A549 (cell line): Measurements from ENCODE around the gene SLIRP. TPM values are rescaled to one million over a fixed set of nuclear protein-coding genes. Genes with fewer than 3 reads are reported as not detected.
A peak's percentile ranks its signal among the peaks of the same experiment; 100 is the strongest.

Experiments used
- ATAC-seq, 2 experiments: fragments of 200-7000 bp in 1 of 2; fragments of >200 bp in 1 of 2; cut with Nextera tagmentation in 1 of 2; cut with Tn5 transposase in 1 of 2; 3 replicates each; pipeline versions ENCODE4 v1.8.0 to v1.9.1; 2018 to 2020; ENCODE audit warnings: mild to moderate bottlenecking in 1 of 2, moderate library complexity in 1 of 2
- CTCF ChIA-PET: fragments of 300-600 bp; sonication (Branson Sonifier 250); formaldehyde crosslinking; extraction: SDS; loops from one replicate; lab custom pipeline; 2021; ENCODE audit warnings: antibody characterized with exemption, inconsistent platforms; lab: Yijun Ruan, JAX
- POLR2A ChIA-PET: fragments of 350-600 bp; formaldehyde crosslinking; extraction: SDS; loops from one replicate; lab custom pipeline; 2021; ENCODE audit warnings: antibody characterized with exemption, inconsistent platforms; lab: Yijun Ruan, JAX
- DNase-seq, 2 experiments: peaks; one replicate each; pipeline versions ENCODE4 v3.0.0 to v3.0.0-alpha.2; 2011 to 2016; ENCODE audit warnings: low read depth in 1 of 2, low spot score in 1 of 2
- FAIRE-seq: peaks from 2 replicates; lab custom pipeline; 2011; peaks lifted over from hg19 to GRCh38; lab: Jason Lieb, UNC
- H3K27ac ChIP-seq, 2 experiments: fragments of >200 bp; sonication (Bioruptor Twin); formaldehyde crosslinking; 3 replicates each; pipeline ENCODE4 v1.5.1; 2016 to 2017
- H3K4me1 ChIP-seq: fragments of >200 bp; sonication (Bioruptor Twin); formaldehyde crosslinking; 3 replicates; pipeline ENCODE4 v1.6.1; 2016
- H3K4me2 ChIP-seq: fragments of >200 bp; sonication (Bioruptor Twin); formaldehyde crosslinking; 3 replicates; pipeline ENCODE4 v1.6.1; 2016
- H3K4me3 ChIP-seq: fragments of >200 bp; sonication (Bioruptor Twin); formaldehyde crosslinking; 3 replicates; pipeline ENCODE4 v1.5.1; 2016
- H3K9me3 ChIP-seq: fragments of >200 bp; sonication (Bioruptor Twin); formaldehyde crosslinking; 3 replicates; pipeline ENCODE4 v1.6.1; 2016
- ATOH8 ChIP-seq: fragments of 250-450 bp; sonication (Bioruptor Pico); IDR thresholded peaks from 2 replicates; pipeline ENCODE4 v1.5.0; 2020; ENCODE audit warnings: low read depth, mild to moderate bottlenecking, moderate library complexity
- CBX2 ChIP-seq: fragments of 200-600 bp; sonication (generic); IDR thresholded peaks from 2 replicates; pipeline ENCODE4 v1.6.1; 2016; ENCODE audit warnings: low read depth, mild to moderate bottlenecking, borderline replicate concordance
- CBX8 ChIP-seq: fragments of 200-600 bp; sonication (generic); IDR thresholded peaks from 2 replicates; pipeline ENCODE4 v1.6.1; 2016
- EHF ChIP-seq: fragments of 250-450 bp; sonication (Bioruptor Pico); IDR thresholded peaks from 2 replicates; pipeline ENCODE4 v1.5.0; 2020; ENCODE audit warnings: mild to moderate bottlenecking
- EHMT2 ChIP-seq: fragments of 200-600 bp; sonication (generic); IDR thresholded peaks from 2 replicates; pipeline ENCODE4 v1.6.1; 2016; ENCODE audit warnings: antibody characterized with exemption, low read depth, mild to moderate bottlenecking, moderate library complexity
- ELK1 ChIP-seq: fragments of 150-350 bp; IDR thresholded peaks from 2 replicates; pipeline ENCODE4 v1.6.1; 2014; ENCODE audit warnings: low read depth, mild to moderate bottlenecking, low read length
- EP300 ChIP-seq, 2 experiments: fragments of >200 bp; sonication (Bioruptor Twin); formaldehyde crosslinking; IDR thresholded peaks; 2 replicates in 1 of 2; 3 replicates in 1 of 2; pipeline ENCODE4 v1.6.1; 2016 to 2017
- FOSB ChIP-seq: fragments of 250-450 bp; sonication (Bioruptor Pico); IDR thresholded peaks from 2 replicates; pipeline ENCODE4 v1.5.0; 2020; ENCODE audit warnings: mild to moderate bottlenecking, moderate library complexity
- HOXA7 ChIP-seq: fragments of 250-450 bp; sonication (Bioruptor Pico); IDR thresholded peaks from 2 replicates; pipeline ENCODE4 v1.5.0; 2020; ENCODE audit warnings: mild to moderate bottlenecking, moderate library complexity
- HOXB5 ChIP-seq: fragments of 250-450 bp; sonication (Bioruptor Pico); IDR thresholded peaks from 2 replicates; pipeline ENCODE4 v1.5.0; 2020; ENCODE audit warnings: mild to moderate bottlenecking, moderate library complexity
- JUN ChIP-seq, 2 experiments: fragments of >200 bp; sonication (Bioruptor Twin); formaldehyde crosslinking; IDR thresholded peaks; 2 replicates in 1 of 2; 3 replicates in 1 of 2; pipeline ENCODE4 v1.6.1; 2016 to 2017
- JUNB ChIP-seq: fragments of >200 bp; sonication (Bioruptor Twin); formaldehyde crosslinking; IDR thresholded peaks from 2 replicates; pipeline ENCODE4 v1.6.1; 2016
- KDM1A ChIP-seq: fragments of 200-600 bp; sonication (generic); IDR thresholded peaks from 2 replicates; pipeline ENCODE4 v1.6.1; 2016; ENCODE audit warnings: low read depth, mild to moderate bottlenecking
- MYC ChIP-seq: IDR thresholded peaks from 2 replicates; pipeline ENCODE4 v1.6.1; 2012; ENCODE audit warnings: mild to moderate bottlenecking, inconsistent platforms, low read length, improper control_type of control experiment, borderline replicate concordance
- NFE2L2 ChIP-seq: fragments of 150-350 bp; conservative IDR thresholded peaks from 2 replicates; pipeline ENCODE4 v1.6.1; 2014; ENCODE audit warnings: low read length
- NPAS2 ChIP-seq: fragments of 250-450 bp; sonication (Bioruptor Pico); IDR thresholded peaks from 2 replicates; pipeline ENCODE4 v1.8.0; 2022; ENCODE audit warnings: mild to moderate bottlenecking, moderate library complexity, borderline replicate concordance
- PHF8 ChIP-seq: fragments of 200-600 bp; sonication (generic); IDR thresholded peaks from 2 replicates; pipeline ENCODE4 v1.6.1; 2016; ENCODE audit warnings: low read depth, mild to moderate bottlenecking, antibody characterized with exemption, moderate library complexity, borderline replicate concordance
- POLR2A ChIP-seq: IDR thresholded peaks from 2 replicates; pipeline ENCODE4 v1.6.1; 2012; ENCODE audit warnings: mild to moderate bottlenecking, low read length
- RAD21 ChIP-seq, 2 experiments: fragments of >200 bp in 1 of 2; sonication (Bioruptor Twin) in 1 of 2; formaldehyde crosslinking in 1 of 2; IDR thresholded peaks in 1 of 2; conservative IDR thresholded peaks in 1 of 2; 2 replicates in 1 of 2; 3 replicates in 1 of 2; pipeline ENCODE4 v1.6.1; 2012 to 2018; ENCODE audit warnings: inconsistent platforms in 1 of 2
- RCOR1 ChIP-seq: fragments of 150-350 bp; IDR thresholded peaks from 2 replicates; pipeline ENCODE4 v1.6.1; 2014; ENCODE audit warnings: antibody characterized with exemption, low read length, low read depth
- REST ChIP-seq: fragments of 200-600 bp; sonication (generic); IDR thresholded peaks from 2 replicates; pipeline ENCODE4 v1.6.1; 2016; ENCODE audit warnings: antibody characterized with exemption, mild to moderate bottlenecking, moderate library complexity
- RNF2 ChIP-seq: fragments of 200-600 bp; sonication (generic); IDR thresholded peaks from 2 replicates; pipeline ENCODE4 v1.6.1; 2016; ENCODE audit warnings: low read depth, mild to moderate bottlenecking, antibody characterized with exemption, moderate library complexity, borderline replicate concordance
- SMC3 ChIP-seq: fragments of >200 bp; sonication (Bioruptor Twin); formaldehyde crosslinking; IDR thresholded peaks from 3 replicates; pipeline ENCODE4 v1.6.1; 2018; ENCODE audit warnings: inconsistent platforms
- WGBS: methylation state at CpG from one replicate; pipeline ENCODE4 v1.1.6; 2017; ENCODE audit errors: missing lambda C conversion rate; 5-methylcytosine and 5-hydroxymethylcytosine counted together
- polyA plus RNA-seq, 4 experiments: library from polyadenylated mRNA; depleted of rRNA in 3 of 4; stranded (reverse); fragments of >200 nt; fragmentation: RNase III in 1 of 4; extraction: RNeasy Plus Mini Kit Qiagen cat#74134 plus additional on column Dnase treatment in 1 of 4; gene quantifications; 2 replicates in 3 of 4; 3 replicates in 1 of 4; pipeline ENCODE4 v1.2.3, GENCODE V29; 2011 to 2017
- TF ChIP-seq, protein P1 (sequence below): fragments of 250-450 bp; sonication (Bioruptor Pico); IDR thresholded peaks from 2 replicates; pipeline ENCODE4 v1.5.0; 2021; ENCODE audit warnings: mild to moderate bottlenecking, moderate library complexity, borderline replicate concordance

Gene SLIRP
- polyA plus RNA-seq, 2 of the 4 experiments (the other 2 are of a cell fraction) = 492 to 623 TPM

DNA sequence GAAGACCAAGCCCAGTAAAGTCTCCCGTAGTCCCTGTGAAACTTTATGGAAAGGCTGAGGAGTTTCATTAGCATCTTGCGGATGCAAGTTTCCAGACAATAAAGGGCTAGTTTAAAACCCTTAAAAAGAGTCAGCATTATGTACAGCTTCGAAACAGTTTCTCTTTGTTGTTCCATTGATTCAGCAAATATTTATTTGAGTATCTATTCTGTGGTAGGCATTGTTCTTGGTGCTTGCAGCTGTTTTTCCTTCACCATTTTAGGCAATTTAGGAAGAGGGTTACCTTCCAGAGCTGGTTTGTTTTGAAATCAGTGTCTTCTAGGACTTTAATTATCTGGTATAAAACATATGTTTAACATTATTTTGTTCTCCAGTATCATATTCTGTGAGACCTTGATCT lies 1.5 kb downstream of the SLIRP start:
- no peak for TF ChIP-seq EHF (CRISPR knock-in tag)
- TF ChIP-seq SMC3 = no peak
- no peak for TF ChIP-seq EP300 (IDR thresholded peaks at IDR 0.05)
- TF ChIP-seq FOSB (CRISPR knock-in tag) = no peak
- no peak for TF ChIP-seq NPAS2 (CRISPR knock-in tag)
- TF ChIP-seq REST = no peak
- TF ChIP-seq, protein P1, sequence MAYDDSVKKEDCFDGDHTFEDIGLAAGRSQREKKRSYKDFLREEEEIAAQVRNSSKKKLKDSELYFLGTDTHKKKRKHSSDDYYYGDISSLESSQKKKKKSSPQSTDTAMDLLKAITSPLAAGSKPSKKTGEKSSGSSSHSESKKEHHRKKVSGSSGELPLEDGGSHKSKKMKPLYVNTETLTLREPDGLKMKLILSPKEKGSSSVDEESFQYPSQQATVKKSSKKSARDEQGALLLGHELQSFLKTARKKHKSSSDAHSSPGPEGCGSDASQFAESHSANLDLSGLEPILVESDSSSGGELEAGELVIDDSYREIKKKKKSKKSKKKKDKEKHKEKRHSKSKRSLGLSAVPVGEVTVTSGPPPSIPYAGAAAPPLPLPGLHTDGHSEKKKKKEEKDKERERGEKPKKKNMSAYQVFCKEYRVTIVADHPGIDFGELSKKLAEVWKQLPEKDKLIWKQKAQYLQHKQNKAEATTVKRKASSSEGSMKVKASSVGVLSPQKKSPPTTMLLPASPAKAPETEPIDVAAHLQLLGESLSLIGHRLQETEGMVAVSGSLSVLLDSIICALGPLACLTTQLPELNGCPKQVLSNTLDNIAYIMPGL = no peak
- TF ChIP-seq HOXA7 = no peak
- no peak for TF ChIP-seq MYC
- TF ChIP-seq CBX2 = no peak
- no peak for TF ChIP-seq CBX8
- no peak for TF ChIP-seq JUN (IDR thresholded peaks at IDR 0.05)
- no peak for TF ChIP-seq KDM1A
- no peak for TF ChIP-seq RNF2
- no peak for TF ChIP-seq RAD21 (conservative IDR thresholded peaks at IDR 0.05 in 1 of 2, IDR thresholded peaks at IDR 0.05 in 1 of 2)
- no peak for TF ChIP-seq ELK1
- TF ChIP-seq RCOR1 = no peak
- TF ChIP-seq PHF8 = no peak
- WGBS = 77% methylated on average over 3 of the region's 3 CpGs
- H3K9me3 ChIP-seq = no peaks in the 10 kb centered on the region
- DNase-seq (no peak), ATAC-seq (no peak), FAIRE-seq (no peak)
- peak overlapping the region; percentile 98 for H3K4me2 ChIP-seq
- no peak overlapping the region; a peak in 1 of 6 replicates for H3K27ac ChIP-seq
- H3K4me3 ChIP-seq = peak overlapping the region; percentile 89
- peaks cover 21% of the 10 kb centered on the region for H3K4me1 ChIP-seq
- POLR2A ChIA-PET = no interaction called here
- CTCF ChIA-PET = no interaction called here

GRCh38 chr14:77710364-77710763 lies 2.5 kb downstream of the SLIRP start:
- TF ChIP-seq RAD21 (conservative IDR thresholded peaks at IDR 0.05 in 1 of 2, IDR thresholded peaks at IDR 0.05 in 1 of 2) = no peak
- no peak for TF ChIP-seq ATOH8
- no peak for TF ChIP-seq NFE2L2
- TF ChIP-seq ELK1 = no peak
- TF ChIP-seq HOXB5 (CRISPR knock-in tag) = no peak
- TF ChIP-seq RNF2 = no peak
- TF ChIP-seq POLR2A = no peak
- TF ChIP-seq EHMT2 = no peak
- no peak for TF ChIP-seq JUNB
- TF ChIP-seq EHF (CRISPR knock-in tag) = no peak
- ChIA-PET CTCF (no interaction called here), POLR2A (no interaction called here)
- Histone ChIP-seq H3K4me1 (peaks cover 21% of the 10 kb centered on the region), H3K9me3 (no peaks in the 10 kb centered on the region), H3K4me3 (no peak overlapping the region), H3K27ac (no peak overlapping the region), H3K4me2 (peak overlapping the region; percentile 98)
- FAIRE-seq = no peak
- 64% methylated on average over 2 of the region's 2 CpGs for WGBS
- no peak for DNase-seq
- ATAC-seq = no peak
